Mucosa of stomach (tissue), 1 donor: ENCODE results near the gene BAMBI.
"Not testable (repeated sequence)": the region's sequence is repeated elsewhere in the genome, so short reads cannot be mapped to it uniquely, and the experiment has no call there.

Experiments used
- H3K27me3 ChIP-seq: one replicate; pipeline ENCODE4 v1.7.0; 2013; ENCODE audit warnings: mild to moderate bottlenecking, low read length; ENCODE audit not compliant: control insufficient read depth, insufficient read depth
- H3K36me3 ChIP-seq: one replicate; pipeline ENCODE4 v1.7.0; 2013; ENCODE audit warnings: low read length; ENCODE audit not compliant: control insufficient read depth, insufficient read depth
- H3K4me1 ChIP-seq: one replicate; pipeline ENCODE4 v1.7.0; 2013; ENCODE audit warnings: mild to moderate bottlenecking, low read length; ENCODE audit not compliant: control insufficient read depth, insufficient read depth
- H3K4me3 ChIP-seq: one replicate; pipeline ENCODE4 v1.7.0; 2013; ENCODE audit warnings: low read length
- H3K9ac ChIP-seq: one replicate; pipeline ENCODE4 v1.7.0; 2013; ENCODE audit warnings: mild to moderate bottlenecking, low read length, moderate library complexity
- H3K9me3 ChIP-seq: one replicate; pipeline ENCODE4 v1.7.0; 2013; ENCODE audit warnings: mild to moderate bottlenecking, low read length, moderate library complexity; ENCODE audit not compliant: control insufficient read depth
- donor health status: Pancreatic carcinoma.

The BAMBI gene

GRCh38 chr10:28676968-28677887 is at the start of gene BAMBI:
Gene BAMBI (plus strand): TSS chr10:28677521. CDS start chr10:28677898, 377 bp downstream.
- peaks cover 10% of the 10 kb centered on the region for H3K4me1 ChIP-seq
- peaks cover 72% of the 10 kb centered on the region for H3K27me3 ChIP-seq
- peak within 1 kb of the TSS; percentile 12 for H3K4me3 ChIP-seq
- no peaks in the 10 kb centered on the region for H3K36me3 ChIP-seq
- peak within 1 kb of the TSS; percentile 63 for H3K9ac ChIP-seq
- H3K9me3 ChIP-seq: no peaks in the 10 kb centered on the region

- H3K4me3 ChIP-seq: no peak overlapping the region
These were observed 49.0 kb upstream of the BAMBI start for GRCh38 chr10:28628184-28628893.

GRCh38 chr10:28631896-28632583 is 45.3 kb upstream of the BAMBI start:
- Histone ChIP-seq H3K9ac (no peak overlapping the region), H3K4me1 (peaks cover 5% of the 10 kb centered on the region), H3K9me3 (no peaks in the 10 kb centered on the region), H3K4me3 (no peak overlapping the region), H3K36me3 (no peaks in the 10 kb centered on the region), H3K27me3 (peaks cover 5% of the 10 kb centered on the region)

More at GRCh38 chr10:28628184-28628893, 49.0 kb upstream of the BAMBI start:
- H3K4me1 ChIP-seq: peaks cover 5% of the 10 kb centered on the region
- H3K9me3 ChIP-seq: no peaks in the 10 kb centered on the region
- H3K9ac ChIP-seq: no peak overlapping the region
- H3K27me3 ChIP-seq: peaks cover 5% of the 10 kb centered on the region
- H3K36me3 ChIP-seq: no peaks in the 10 kb centered on the region

GRCh38 chr10:28632584-28632945 is 44.8 kb upstream of the BAMBI start:
- no peaks in the 10 kb centered on the region for H3K9me3 ChIP-seq
- H3K27me3 ChIP-seq: peaks cover 5% of the 10 kb centered on the region
- H3K9ac ChIP-seq: no peak overlapping the region
- peaks cover 5% of the 10 kb centered on the region for H3K4me1 ChIP-seq
- no peak overlapping the region for H3K4me3 ChIP-seq
- H3K36me3 ChIP-seq: no peaks in the 10 kb centered on the region

GRCh38 chr10:28633750-28634149 is 43.6 kb upstream of the BAMBI start:
- Histone ChIP-seq H3K9ac (no peak overlapping the region), H3K36me3 (no peaks in the 10 kb centered on the region), H3K4me1 (no peaks in the 10 kb centered on the region), H3K9me3 (no peaks in the 10 kb centered on the region), H3K27me3 (peaks cover 5% of the 10 kb centered on the region), H3K4me3 (no peak overlapping the region)

GRCh38 chr10:28637346-28637745 is 40.0 kb upstream of the BAMBI start:
- Histone ChIP-seq H3K36me3 (no peaks in the 10 kb centered on the region), H3K9me3 (no peaks in the 10 kb centered on the region), H3K4me1 (no peaks in the 10 kb centered on the region), H3K9ac (no peak overlapping the region), H3K27me3 (no peaks in the 10 kb centered on the region), H3K4me3 (no peak overlapping the region)

GRCh38 chr10:28638392-28638791 is 38.9 kb upstream of the BAMBI start:
- Histone ChIP-seq H3K4me3 (no peak overlapping the region), H3K36me3 (no peaks in the 10 kb centered on the region), H3K9ac (no peak overlapping the region)

GRCh38 chr10:28640551-28640950 is 36.8 kb upstream of the BAMBI start:
- Histone ChIP-seq H3K27me3 (no peaks in the 10 kb centered on the region), H3K4me1 (no peaks in the 10 kb centered on the region), H3K4me3 (no peak overlapping the region), H3K9ac (no peak overlapping the region), H3K9me3 (no peaks in the 10 kb centered on the region), H3K36me3 (no peaks in the 10 kb centered on the region)

More at GRCh38 chr10:28638392-28638791, 38.9 kb upstream of the BAMBI start:
- H3K4me1 ChIP-seq: no peaks in the 10 kb centered on the region
- H3K9me3 ChIP-seq: no peaks in the 10 kb centered on the region
- H3K27me3 ChIP-seq: no peaks in the 10 kb centered on the region

- Histone ChIP-seq H3K36me3 (no peaks in the 10 kb centered on the region), H3K4me3 (no peak overlapping the region), H3K9ac (no peak overlapping the region), H3K4me1 (no peaks in the 10 kb centered on the region), H3K27me3 (no peaks in the 10 kb centered on the region), H3K9me3 (no peaks in the 10 kb centered on the region)
These were observed 32.7 kb upstream of the BAMBI start for GRCh38 chr10:28644647-28645046.

- Histone ChIP-seq H3K4me1 (no peaks in the 10 kb centered on the region), H3K27me3 (no peaks in the 10 kb centered on the region), H3K4me3 (no peak overlapping the region), H3K9me3 (no peaks in the 10 kb centered on the region), H3K9ac (no peak overlapping the region), H3K36me3 (no peaks in the 10 kb centered on the region)
These were observed 25.2 kb upstream of the BAMBI start for GRCh38 chr10:28652106-28652505.

GRCh38 chr10:28652703-28653102 is 24.6 kb upstream of the BAMBI start:
- Histone ChIP-seq H3K4me3 (no peak overlapping the region), H3K9ac (no peak overlapping the region), H3K9me3 (no peaks in the 10 kb centered on the region), H3K36me3 (no peaks in the 10 kb centered on the region), H3K4me1 (no peaks in the 10 kb centered on the region), H3K27me3 (no peaks in the 10 kb centered on the region)

GRCh38 chr10:28658824-28659223 is 18.5 kb upstream of the BAMBI start:
- H3K36me3 ChIP-seq, H3K9ac ChIP-seq: not testable (repeated sequence)

More at GRCh38 chr10:28658824-28659223, 18.5 kb upstream of the BAMBI start:
- not testable (repeated sequence) for H3K27me3 ChIP-seq, H3K9me3 ChIP-seq, H3K4me3 ChIP-seq, H3K4me1 ChIP-seq
